ENCODE data around the gene CPEB1. TPM values are rescaled to one million over a fixed set of nuclear protein-coding genes. Genes with fewer than 3 reads are reported as not detected.

The CPEB1 gene
- total RNA-seq, 4 donors from 2014 or later = 0.15 to 2.9 (median 1.3) TPM

- intact Hi-C loops (cut with DNase I; ENCODE audit: low total_unique reads) = no loop called here
- DNase-seq (ENCODE audit: low spot score in 2 of 2) = no peak
- H3K4me3 ChIP-seq (ENCODE audit: low read depth, poor library complexity, severe bottlenecking) = no peak overlapping the region
- 57 to 60% methylated on average over 3 of the region's 3 CpGs for WGBS, 2 donors
- TF ChIP-seq CTCF (IDR thresholded peaks at IDR 0.05) (no peak), POLR2A (IDR thresholded peaks at IDR 0.05) (no peak)
These were observed 4.5 kb downstream of the CPEB1 start for GRCh38 chr15:82642656-82643055.

GRCh38 chr15:82641129-82641798, 5.9 kb downstream of the CPEB1 start:
- WGBS, 2 donors = 35 to 56% methylated on average over 2 of the region's 2 CpGs
- no peak for DNase-seq (ENCODE audit: low spot score in 2 of 2)
- H3K4me3 ChIP-seq (ENCODE audit: low read depth, poor library complexity, severe bottlenecking) = no peak overlapping the region
- intact Hi-C loops (cut with DNase I; ENCODE audit: low total_unique reads) = no loop called here
- TF ChIP-seq POLR2A (IDR thresholded peaks at IDR 0.05) (no peak), CTCF (IDR thresholded peaks at IDR 0.05) (no peak)

GRCh38 chr15:82640672-82641071, 6.5 kb downstream of the CPEB1 start:
- 81 to 82% methylated on average over 3 of the region's 3 CpGs for WGBS, 2 donors
- no peak overlapping the region for H3K4me3 ChIP-seq (ENCODE audit: low read depth, poor library complexity, severe bottlenecking)
- no peak for DNase-seq (ENCODE audit: low spot score in 2 of 2)
- TF ChIP-seq POLR2A (IDR thresholded peaks at IDR 0.05) = no peak
- no peak for TF ChIP-seq CTCF (IDR thresholded peaks at IDR 0.05)
- intact Hi-C loops (cut with DNase I; ENCODE audit: low total_unique reads) = no loop called here

DNA sequence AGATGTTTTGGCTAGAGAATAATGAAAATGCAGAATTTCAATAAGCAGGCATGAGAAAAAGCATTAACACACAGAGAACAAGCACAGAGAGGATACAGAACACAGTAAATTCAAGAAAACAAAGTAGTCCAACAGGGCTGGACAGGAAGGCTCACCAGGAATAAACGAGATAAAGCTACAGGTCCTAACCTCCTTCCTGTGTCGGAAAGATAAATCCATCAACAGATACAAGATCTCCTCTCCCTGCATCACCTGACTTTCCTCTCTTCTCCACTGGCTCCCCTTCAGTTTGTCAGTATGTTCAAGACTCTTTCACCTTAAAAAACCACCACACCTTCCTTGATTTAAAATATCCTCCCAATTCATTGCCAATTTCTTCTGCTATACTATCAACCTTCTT, 11.4 kb downstream of the CPEB1 start:
- WGBS, 2 donors = 52 to 64% methylated on average over 2 of the region's 2 CpGs
- no peak overlapping the region for H3K4me3 ChIP-seq (ENCODE audit: low read depth, poor library complexity, severe bottlenecking)
- no peak for DNase-seq (ENCODE audit: low spot score in 2 of 2)
- TF ChIP-seq CTCF (IDR thresholded peaks at IDR 0.05) = no peak
- no peak for TF ChIP-seq POLR2A (IDR thresholded peaks at IDR 0.05)
- intact Hi-C loops (cut with DNase I; ENCODE audit: low total_unique reads) = no loop called here

GRCh38 chr15:82630033-82630432, 17.1 kb downstream of the CPEB1 start:
- WGBS, 2 donors = 62 to 79% methylated on average over 4 of the region's 4 CpGs
- TF ChIP-seq CTCF (IDR thresholded peaks at IDR 0.05) (no peak), POLR2A (IDR thresholded peaks at IDR 0.05) (no peak)
- no peak overlapping the region for H3K4me3 ChIP-seq (ENCODE audit: low read depth, poor library complexity, severe bottlenecking)
- intact Hi-C loops (cut with DNase I; ENCODE audit: low total_unique reads) = no loop called here
- DNase-seq (ENCODE audit: low spot score in 2 of 2) = no peak

GRCh38 chr15:82625136-82625535, 22.0 kb downstream of the CPEB1 start:
- no peak overlapping the region for H3K4me3 ChIP-seq (ENCODE audit: low read depth, poor library complexity, severe bottlenecking)
- no peak for DNase-seq (ENCODE audit: low spot score in 2 of 2)
- WGBS, 2 donors = 82 to 86% methylated on average over 4 of the region's 4 CpGs
- no peak for TF ChIP-seq POLR2A (IDR thresholded peaks at IDR 0.05)
- TF ChIP-seq CTCF (IDR thresholded peaks at IDR 0.05) = no peak
- intact Hi-C loops (cut with DNase I; ENCODE audit: low total_unique reads) = no loop called here

All from lower leg skin (tissue), 4 donors.